ENCODE results near the gene SCUBE1.
"Not testable (repeated sequence)": the region's sequence is repeated elsewhere in the genome, so short reads cannot be mapped to it uniquely, and the experiment has no call there.

Gene SCUBE1

GRCh38 chr22:43299736-43300135, 43.4 kb downstream of the SCUBE1 start:
- no peak for DNase-seq

- DNase-seq = no peak
These were observed 44.9 kb downstream of the SCUBE1 start for GRCh38 chr22:43298062-43298801.

GRCh38 chr22:43297270-43298061, 45.7 kb downstream of the SCUBE1 start:
- DNase-seq = no peak

- no peak for DNase-seq
These were observed 46.8 kb downstream of the SCUBE1 start for GRCh38 chr22:43296276-43296902.

GRCh38 chr22:43295660-43296059, 47.5 kb downstream of the SCUBE1 start:
- no peak for DNase-seq

GRCh38 chr22:43295173-43295572, 48.0 kb downstream of the SCUBE1 start:
- DNase-seq = no peak

- no peak for DNase-seq
These were observed 49.3 kb downstream of the SCUBE1 start for GRCh38 chr22:43293655-43294392.

GRCh38 chr22:43293259-43293654, 49.9 kb downstream of the SCUBE1 start:
- no peak for DNase-seq

GRCh38 chr22:43292630-43293018, 50.5 kb downstream of the SCUBE1 start:
- no peak for DNase-seq

- DNase-seq = no peak
These were observed 51.8 kb downstream of the SCUBE1 start for GRCh38 chr22:43291381-43291780.

- DNase-seq = no peak
These were observed 53.0 kb downstream of the SCUBE1 start for GRCh38 chr22:43289976-43290721.

GRCh38 chr22:43289531-43289963, 53.6 kb downstream of the SCUBE1 start:
- no peak for DNase-seq

- no peak for DNase-seq
These were observed 54.3 kb downstream of the SCUBE1 start for GRCh38 chr22:43288807-43289420.

- no peak for DNase-seq
These were observed 54.8 kb downstream of the SCUBE1 start for GRCh38 chr22:43288378-43288777.

GRCh38 chr22:43287441-43287840, 55.7 kb downstream of the SCUBE1 start:
- no peak for DNase-seq

GRCh38 chr22:43281394-43281793, 61.8 kb downstream of the SCUBE1 start:
- no peak for DNase-seq

- not testable (repeated sequence) for DNase-seq
These were observed 62.7 kb downstream of the SCUBE1 start for GRCh38 chr22:43280523-43280886.

- DNase-seq = no peak
These were observed 63.2 kb downstream of the SCUBE1 start for GRCh38 chr22:43279867-43280522.

- no peak for DNase-seq
These were observed 65.1 kb downstream of the SCUBE1 start for GRCh38 chr22:43277987-43278601.

- no peak for DNase-seq
These were observed 66.1 kb downstream of the SCUBE1 start for GRCh38 chr22:43277091-43277490.

GRCh38 chr22:43276321-43276720, 66.9 kb downstream of the SCUBE1 start:
- DNase-seq = no peak

Measured in activated effector memory CD4-positive, alpha-beta T cell treated with Interleukin-2 at 50 U/mL for 16 hours (primary cell).